WTC11 (cell line): ENCODE data around the gene WDR33. TPM values are rescaled to one million over a fixed set of nuclear protein-coding genes. Genes with fewer than 3 reads are reported as not detected.
A peak's percentile ranks its signal among the peaks of the same experiment; 100 is the strongest.
"Not testable (repeated sequence)": the region's sequence is repeated elsewhere in the genome, so short reads cannot be mapped to it uniquely, and the experiment has no call there.

Experiments
- ATAC-seq: fragments of 200-7000 bp; cut with Tn5 transposase; 2 replicates; pipeline ENCODE4 v1.10.0; 2021; ENCODE audit warnings: mild to moderate bottlenecking, moderate library complexity
- CTCF ChIA-PET: fragments of 300-600 bp; sonication (Branson Sonifier 250); formaldehyde crosslinking; loops from one replicate; lab custom pipeline; 2021; ENCODE audit warnings: antibody characterized with exemption; lab: Charles Lee
- POLR2A ChIA-PET: fragments of 350-600 bp; sonication (Branson Sonifier 250); formaldehyde crosslinking; loops from one replicate; lab custom pipeline; 2021; ENCODE audit warnings: antibody characterized with exemption; lab: Charles Lee
- DNase-seq: peaks from one replicate; pipeline ENCODE4 v3.0.0; 2021; ENCODE audit warnings: low spot score
- H3K27ac Mint-ChIP-seq: 2 replicates; pipeline ENCODE4 v1.8.0; 2021; ENCODE audit warnings: mixed read lengths
- H3K27me3 Mint-ChIP-seq: 2 replicates; pipeline ENCODE4 v1.8.0; 2021; ENCODE audit warnings: low read depth, mild to moderate bottlenecking, moderate library complexity, mixed read lengths
- H3K36me3 Mint-ChIP-seq: 2 replicates; pipeline ENCODE4 v1.8.0; 2021; ENCODE audit warnings: mixed read lengths
- H3K4me1 Mint-ChIP-seq: 2 replicates; pipeline ENCODE4 v1.8.0; 2022; ENCODE audit warnings: mixed read lengths
- H3K4me3 Mint-ChIP-seq: 2 replicates; pipeline ENCODE4 v1.8.0; 2021; ENCODE audit warnings: mild to moderate bottlenecking, moderate library complexity, mixed read lengths
- H3K9me3 Mint-ChIP-seq: 2 replicates; pipeline ENCODE4 v1.8.0; 2021; ENCODE audit warnings: mixed read lengths
- AR ChIP-seq: fragments of 250-450 bp; sonication (Bioruptor Pico); IDR thresholded peaks from 2 replicates; pipeline ENCODE4 v1.9.0; 2021; ENCODE audit warnings: mild to moderate bottlenecking
- CBFB ChIP-seq: sonication (generic); formaldehyde crosslinking; IDR thresholded peaks from 2 replicates; pipeline ENCODE4 v1.8.1; 2022; ENCODE audit warnings: mild to moderate bottlenecking, low read depth, missing genetic modification reagents
- MXD4 ChIP-seq: fragments of 250-450 bp; sonication (Bioruptor Pico); IDR thresholded peaks from 2 replicates; pipeline ENCODE4 v1.8.0; 2021; ENCODE audit warnings: mild to moderate bottlenecking, moderate library complexity, borderline replicate concordance
- NR1H2 ChIP-seq: sonication (generic); formaldehyde crosslinking; IDR thresholded peaks from 2 replicates; pipeline ENCODE4 v1.9.0; 2021; ENCODE audit warnings: mild to moderate bottlenecking, moderate library complexity, missing genetic modification reagents
- TEAD4 ChIP-seq: sonication (generic); formaldehyde crosslinking; IDR thresholded peaks from 2 replicates; pipeline ENCODE4 v1.8.0; 2022; ENCODE audit warnings: mild to moderate bottlenecking, missing genetic modification reagents
- ZNF138 ChIP-seq: sonication (generic); formaldehyde crosslinking; conservative IDR thresholded peaks from 2 replicates; pipeline ENCODE4 v1.8.1; 2022; ENCODE audit warnings: mild to moderate bottlenecking, moderate library complexity, missing genetic modification reagents
- total RNA-seq: library from RNA; stranded (reverse); gene quantifications from 3 replicates; pipeline ENCODE4 v1.2.3, GENCODE V29; 2021
- TF ChIP-seq, protein P1 (sequence below): sonication (generic); formaldehyde crosslinking; IDR thresholded peaks from 2 replicates; pipeline ENCODE4 v1.8.1; 2023; ENCODE audit warnings: mild to moderate bottlenecking, missing genetic modification reagents, borderline replicate concordance
- TF ChIP-seq, protein P2 (sequence below): fragments of 250-450 bp; sonication (Bioruptor Pico); IDR thresholded peaks from 2 replicates; pipeline ENCODE4 v1.8.0; 2021; ENCODE audit warnings: mild to moderate bottlenecking
- TF ChIP-seq, protein P3 (sequence below): sonication (generic); formaldehyde crosslinking; IDR thresholded peaks from 2 replicates; pipeline ENCODE4 v1.8.0; 2022; ENCODE audit warnings: missing genetic modification reagents
- TF ChIP-seq, protein P4 (sequence below): fragments of 250-450 bp; sonication (Bioruptor Pico); conservative IDR thresholded peaks from 2 replicates; pipeline ENCODE4 v1.9.0; 2021; ENCODE audit warnings: mild to moderate bottlenecking

WDR33 gene
- total RNA-seq, 1 experiment from 2014 or later = 67.1 TPM

DNA sequence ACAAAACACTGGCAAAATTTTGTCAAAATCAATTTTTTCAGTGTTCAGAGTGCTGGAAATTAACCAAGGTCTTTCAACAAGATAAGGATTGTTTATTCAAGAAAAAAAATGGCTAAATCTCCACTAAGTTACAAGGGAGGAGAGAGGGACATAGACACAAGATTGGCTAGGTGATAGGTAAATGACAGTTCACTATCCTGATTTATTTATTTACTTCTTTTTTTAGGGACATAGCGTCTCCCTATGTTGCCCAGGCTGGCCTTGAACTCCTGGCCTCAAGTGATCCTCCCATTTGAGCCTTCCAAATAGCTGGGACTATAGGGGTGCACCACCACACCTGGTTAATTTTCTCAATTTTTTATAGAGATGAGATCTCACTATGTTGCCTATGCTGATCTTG is 3.7 kb upstream of the WDR33 start:
- Mint-ChIP-seq H3K27me3 (peaks cover 15% of the 10 kb centered on the region), H3K9me3 (peaks cover 21% of the 10 kb centered on the region), H3K4me1 (peaks cover 21% of the 10 kb centered on the region), H3K4me3 (no peak overlapping the region), H3K27ac (no peak overlapping the region), H3K36me3 (peaks cover 17% of the 10 kb centered on the region)
- DNase-seq (no peak), ATAC-seq (no peak)
- TF ChIP-seq NR1H2 (CRISPR knock-in tag) = no peak
- POLR2A ChIA-PET = interaction anchor here (0.6 kb wide), 1 partner anchor 43 kb away, joined by 7 read pairs; no protein-coding TSS in a partner anchor
- CTCF ChIA-PET = no interaction called here

GRCh38 chr2:127812441-127812840 is 1.5 kb upstream of the WDR33 start:
- H3K4me3 Mint-ChIP-seq, CTCF ChIA-PET: not testable (repeated sequence)

DNA sequence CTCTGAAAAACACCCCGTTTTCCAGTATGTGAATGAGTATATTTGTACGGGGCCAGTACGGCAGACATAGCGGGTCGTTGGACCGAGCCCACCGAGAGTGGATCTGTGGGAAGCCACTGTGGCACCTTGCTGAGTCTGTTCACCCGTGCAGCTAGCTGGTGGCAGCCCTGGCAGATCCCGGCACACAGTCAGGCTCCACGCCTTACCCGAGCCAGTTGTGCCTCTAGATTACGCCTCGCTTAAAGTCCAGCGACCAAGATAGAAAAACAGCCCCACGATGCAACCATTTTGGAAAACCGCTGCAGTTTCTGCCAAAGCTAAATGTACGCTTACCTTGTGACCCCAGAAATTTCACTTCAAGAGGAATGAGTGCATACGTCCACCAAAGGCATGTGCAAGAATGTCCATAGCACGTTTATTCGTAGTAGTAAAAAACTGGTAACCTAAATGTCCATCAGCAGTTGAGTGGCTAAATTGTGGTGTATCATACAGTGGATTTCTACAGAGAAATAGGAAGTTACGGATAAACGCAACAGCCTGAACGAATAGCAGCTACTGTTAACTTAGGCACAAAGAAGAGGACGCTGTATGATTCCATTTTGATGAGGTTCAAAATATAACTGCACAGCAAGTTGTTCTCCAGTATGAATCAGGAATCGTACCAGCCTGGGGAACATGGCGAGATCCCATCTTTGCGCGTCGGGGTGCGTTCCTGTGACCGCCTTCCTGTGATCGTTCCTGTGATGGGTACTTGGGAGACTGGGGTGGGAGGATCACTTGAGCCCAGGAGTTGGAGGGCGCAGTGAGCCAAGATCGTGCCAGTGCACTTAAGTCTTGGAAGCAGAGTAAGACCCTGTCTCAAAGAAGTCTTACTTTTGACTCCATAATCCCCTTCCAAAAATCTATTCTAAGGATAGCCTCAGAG is 688 bp upstream of the WDR33 start:
- peak overlapping the region; percentile 99 for H3K27ac Mint-ChIP-seq
- DNase-seq = no peak
- H3K4me3 Mint-ChIP-seq = peak overlapping the region; percentile 95
- POLR2A ChIA-PET = no interaction called here
- H3K36me3 Mint-ChIP-seq = 0 out of 2 replicates have a peak, but pooled peaks cover 3% of the 10 kb centered on the region
- peaks cover 33% of the 10 kb centered on the region for H3K4me1 Mint-ChIP-seq
- ATAC-seq = peak; percentile 36; the same call in 1 of the 2 replicates
- no peaks in the 10 kb centered on the region; the same call in 1 of the 2 replicates for H3K27me3 Mint-ChIP-seq
- no peak for TF ChIP-seq ZNF138 (CRISPR knock-in tag)
- TF ChIP-seq TEAD4 (CRISPR knock-in tag) = no peak
- TF ChIP-seq, protein P1, sequence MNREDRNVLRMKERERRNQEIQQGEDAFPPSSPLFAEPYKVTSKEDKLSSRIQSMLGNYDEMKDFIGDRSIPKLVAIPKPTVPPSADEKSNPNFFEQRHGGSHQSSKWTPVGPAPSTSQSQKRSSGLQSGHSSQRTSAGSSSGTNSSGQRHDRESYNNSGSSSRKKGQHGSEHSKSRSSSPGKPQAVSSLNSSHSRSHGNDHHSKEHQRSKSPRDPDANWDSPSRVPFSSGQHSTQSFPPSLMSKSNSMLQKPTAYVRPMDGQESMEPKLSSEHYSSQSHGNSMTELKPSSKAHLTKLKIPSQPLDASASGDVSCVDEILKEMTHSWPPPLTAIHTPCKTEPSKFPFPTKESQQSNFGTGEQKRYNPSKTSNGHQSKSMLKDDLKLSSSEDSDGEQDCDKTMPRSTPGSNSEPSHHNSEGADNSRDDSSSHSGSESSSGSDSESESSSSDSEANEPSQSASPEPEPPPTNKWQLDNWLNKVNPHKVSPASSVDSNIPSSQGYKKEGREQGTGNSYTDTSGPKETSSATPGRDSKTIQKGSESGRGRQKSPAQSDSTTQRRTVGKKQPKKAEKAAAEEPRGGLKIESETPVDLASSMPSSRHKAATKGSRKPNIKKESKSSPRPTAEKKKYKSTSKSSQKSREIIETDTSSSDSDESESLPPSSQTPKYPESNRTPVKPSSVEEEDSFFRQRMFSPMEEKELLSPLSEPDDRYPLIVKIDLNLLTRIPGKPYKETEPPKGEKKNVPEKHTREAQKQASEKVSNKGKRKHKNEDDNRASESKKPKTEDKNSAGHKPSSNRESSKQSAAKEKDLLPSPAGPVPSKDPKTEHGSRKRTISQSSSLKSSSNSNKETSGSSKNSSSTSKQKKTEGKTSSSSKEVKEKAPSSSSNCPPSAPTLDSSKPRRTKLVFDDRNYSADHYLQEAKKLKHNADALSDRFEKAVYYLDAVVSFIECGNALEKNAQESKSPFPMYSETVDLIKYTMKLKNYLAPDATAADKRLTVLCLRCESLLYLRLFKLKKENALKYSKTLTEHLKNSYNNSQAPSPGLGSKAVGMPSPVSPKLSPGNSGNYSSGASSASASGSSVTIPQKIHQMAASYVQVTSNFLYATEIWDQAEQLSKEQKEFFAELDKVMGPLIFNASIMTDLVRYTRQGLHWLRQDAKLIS (CRISPR knock-in tag) = no peak
- TF ChIP-seq, all 79 proteins: peak for 0
- peaks cover 6% of the 10 kb centered on the region for H3K9me3 Mint-ChIP-seq
- CTCF ChIA-PET = interaction anchor here (0.8 to 0.9 kb wide), 2 partner anchors 111 to 221 kb away, joined by 3 read pairs; no protein-coding TSS in a partner anchor

More at GRCh38 chr2:127812441-127812840, 1.5 kb upstream of the WDR33 start:
- H3K36me3 Mint-ChIP-seq, H3K27me3 Mint-ChIP-seq, ATAC-seq, H3K9me3 Mint-ChIP-seq, H3K27ac Mint-ChIP-seq, POLR2A ChIA-PET, DNase-seq: not testable (repeated sequence)
- peaks cover 29% of the 10 kb centered on the region for H3K4me1 Mint-ChIP-seq

DNA sequence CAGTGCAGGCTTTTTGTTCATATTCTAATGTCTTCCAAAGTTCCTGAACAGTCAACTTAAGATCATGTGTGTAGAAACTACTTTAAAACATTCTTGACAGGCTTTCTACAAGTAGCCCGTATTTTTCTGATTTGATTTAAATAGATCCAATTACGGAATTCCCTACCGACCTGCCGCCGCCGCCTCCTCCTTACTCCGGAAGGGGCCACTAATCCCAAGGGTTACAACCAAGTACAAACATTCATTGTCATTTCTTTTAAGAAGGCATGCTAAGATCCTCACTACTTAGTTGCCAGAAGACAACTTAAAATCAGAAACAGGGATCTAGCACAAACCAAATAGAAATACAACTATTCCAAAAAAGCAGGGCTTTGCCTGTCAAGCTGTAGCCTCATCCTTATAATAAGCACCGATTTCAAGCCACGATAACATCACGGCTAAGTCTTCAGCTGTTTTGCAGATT is 784 bp downstream of the WDR33 start:
- Mint-ChIP-seq H3K36me3 (0 out of 2 replicates have a peak, but pooled peaks cover 3% of the 10 kb centered on the region), H3K27ac (peak overlapping the region; percentile 99), H3K4me3 (peak overlapping the region; percentile 95), H3K27me3 (no peaks in the 10 kb centered on the region; the same call in 1 of the 2 replicates), H3K4me1 (peaks cover 45% of the 10 kb centered on the region), H3K9me3 (no peaks in the 10 kb centered on the region)
- ATAC-seq = no peak
- ChIA-PET CTCF (no interaction called here), POLR2A (interaction anchor here (0.6 kb wide), 1 partner anchor 49 kb away, joined by 4 read pairs; no protein-coding TSS in a partner anchor)
- DNase-seq = peak; percentile 20
- TF ChIP-seq, protein P2, sequence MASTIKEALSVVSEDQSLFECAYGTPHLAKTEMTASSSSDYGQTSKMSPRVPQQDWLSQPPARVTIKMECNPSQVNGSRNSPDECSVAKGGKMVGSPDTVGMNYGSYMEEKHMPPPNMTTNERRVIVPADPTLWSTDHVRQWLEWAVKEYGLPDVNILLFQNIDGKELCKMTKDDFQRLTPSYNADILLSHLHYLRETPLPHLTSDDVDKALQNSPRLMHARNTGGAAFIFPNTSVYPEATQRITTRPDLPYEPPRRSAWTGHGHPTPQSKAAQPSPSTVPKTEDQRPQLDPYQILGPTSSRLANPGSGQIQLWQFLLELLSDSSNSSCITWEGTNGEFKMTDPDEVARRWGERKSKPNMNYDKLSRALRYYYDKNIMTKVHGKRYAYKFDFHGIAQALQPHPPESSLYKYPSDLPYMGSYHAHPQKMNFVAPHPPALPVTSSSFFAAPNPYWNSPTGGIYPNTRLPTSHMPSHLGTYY (CRISPR knock-in tag) = no peak
- no peak for TF ChIP-seq MXD4
- TF ChIP-seq, protein P3, sequence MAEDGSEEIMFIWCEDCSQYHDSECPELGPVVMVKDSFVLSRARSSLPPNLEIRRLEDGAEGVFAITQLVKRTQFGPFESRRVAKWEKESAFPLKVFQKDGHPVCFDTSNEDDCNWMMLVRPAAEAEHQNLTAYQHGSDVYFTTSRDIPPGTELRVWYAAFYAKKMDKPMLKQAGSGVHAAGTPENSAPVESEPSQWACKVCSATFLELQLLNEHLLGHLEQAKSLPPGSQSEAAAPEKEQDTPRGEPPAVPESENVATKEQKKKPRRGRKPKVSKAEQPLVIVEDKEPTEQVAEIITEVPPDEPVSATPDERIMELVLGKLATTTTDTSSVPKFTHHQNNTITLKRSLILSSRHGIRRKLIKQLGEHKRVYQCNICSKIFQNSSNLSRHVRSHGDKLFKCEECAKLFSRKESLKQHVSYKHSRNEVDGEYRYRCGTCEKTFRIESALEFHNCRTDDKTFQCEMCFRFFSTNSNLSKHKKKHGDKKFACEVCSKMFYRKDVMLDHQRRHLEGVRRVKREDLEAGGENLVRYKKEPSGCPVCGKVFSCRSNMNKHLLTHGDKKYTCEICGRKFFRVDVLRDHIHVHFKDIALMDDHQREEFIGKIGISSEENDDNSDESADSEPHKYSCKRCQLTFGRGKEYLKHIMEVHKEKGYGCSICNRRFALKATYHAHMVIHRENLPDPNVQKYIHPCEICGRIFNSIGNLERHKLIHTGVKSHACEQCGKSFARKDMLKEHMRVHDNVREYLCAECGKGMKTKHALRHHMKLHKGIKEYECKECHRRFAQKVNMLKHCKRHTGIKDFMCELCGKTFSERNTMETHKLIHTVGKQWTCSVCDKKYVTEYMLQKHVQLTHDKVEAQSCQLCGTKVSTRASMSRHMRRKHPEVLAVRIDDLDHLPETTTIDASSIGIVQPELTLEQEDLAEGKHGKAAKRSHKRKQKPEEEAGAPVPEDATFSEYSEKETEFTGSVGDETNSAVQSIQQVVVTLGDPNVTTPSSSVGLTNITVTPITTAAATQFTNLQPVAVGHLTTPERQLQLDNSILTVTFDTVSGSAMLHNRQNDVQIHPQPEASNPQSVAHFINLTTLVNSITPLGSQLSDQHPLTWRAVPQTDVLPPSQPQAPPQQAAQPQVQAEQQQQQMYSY (CRISPR knock-in tag) = no peak
- TF ChIP-seq CBFB (CRISPR knock-in tag) = no peak
- TF ChIP-seq, protein P4, sequence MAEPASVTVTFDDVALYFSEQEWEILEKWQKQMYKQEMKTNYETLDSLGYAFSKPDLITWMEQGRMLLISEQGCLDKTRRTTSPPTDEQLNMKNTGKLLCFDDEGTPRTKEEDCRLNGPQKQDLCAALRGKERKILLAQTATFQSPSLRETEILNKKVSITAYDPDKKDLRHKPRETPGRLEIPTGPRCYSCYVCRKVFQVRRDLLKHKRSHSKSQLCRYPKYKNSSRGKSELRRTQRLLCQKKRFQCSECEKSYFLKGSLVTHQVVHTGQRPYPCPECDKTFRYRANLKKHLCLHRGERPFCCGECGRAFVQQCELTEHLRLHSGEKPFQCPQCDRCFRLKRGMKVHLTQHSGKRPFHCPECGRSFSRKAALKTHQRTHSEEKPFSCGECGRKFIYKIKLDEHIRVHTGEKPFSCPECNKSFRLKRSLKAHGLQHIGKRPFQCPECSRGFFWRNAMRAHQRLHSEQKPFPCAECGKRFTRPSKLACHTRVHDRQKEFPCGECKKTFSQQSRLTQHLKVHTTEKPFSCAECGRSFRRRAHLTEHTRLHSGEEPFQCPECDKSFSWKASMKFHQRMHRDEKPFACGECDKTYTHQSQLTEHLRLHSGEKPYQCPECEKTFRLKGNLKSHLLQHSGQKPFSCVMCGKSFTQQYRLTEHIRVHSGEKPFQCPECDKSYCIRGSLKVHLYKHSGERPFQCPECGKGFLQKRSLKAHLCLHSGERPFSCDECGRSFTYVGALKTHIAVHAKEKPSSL (CRISPR knock-in tag) = no peak
- TF ChIP-seq AR (CRISPR knock-in tag) = no peak
